G401 (cell line): ENCODE data around the gene STX8. TPM values are rescaled to one million over a fixed set of nuclear protein-coding genes. Genes with fewer than 3 reads are reported as not detected.

ENCODE experiments used
- DNase-seq: peaks from one replicate; pipeline ENCODE4 v3.0.0-alpha.2; 2015; ENCODE audit warnings: low spot score
- in situ Hi-C: cut with HindIII; loops from 2 replicates; pipeline ENCODE4 v1.10.0; 2016; ENCODE audit warnings: low sequenced_read_pairs, mixed read lengths
- total RNA-seq: library from RNA; depleted of rRNA; stranded (reverse); fragments of >200 nt; shearing (Covaris generic); gene quantifications from 2 replicates; pipeline ENCODE4 v1.2.3, GENCODE V29; 2014

STX8 gene
- total RNA-seq, 1 experiment from 2014 or later, result 95.8 TPM

GRCh38 chr17:9228408-9229159, 347.0 kb downstream of the STX8 start:
- in situ Hi-C loops, result no loop called here
- DNase-seq, result no peak

- no peak for DNase-seq
- in situ Hi-C loops, result no loop called here
Observed at GRCh38 chr17:9227819-9228407, 347.7 kb downstream of the STX8 start.

GRCh38 chr17:9226794-9227135, 348.9 kb downstream of the STX8 start:
- in situ Hi-C loops, result no loop called here
- DNase-seq, result no peak

- in situ Hi-C loops, result no loop called here
- DNase-seq, result no peak
Observed at GRCh38 chr17:9226130-9226793, 349.4 kb downstream of the STX8 start.

GRCh38 chr17:9225305-9226101, 350.1 kb downstream of the STX8 start:
- in situ Hi-C loops, result no loop called here

GRCh38 chr17:9224485-9224884, 351.1 kb downstream of the STX8 start:
- in situ Hi-C loops, result no loop called here

More at GRCh38 chr17:9225305-9226101, 350.1 kb downstream of the STX8 start:
- no peak for DNase-seq

GRCh38 chr17:9223531-9223930, 352.1 kb downstream of the STX8 start:
- in situ Hi-C loops, result no loop called here
- DNase-seq, result no peak

More at GRCh38 chr17:9224485-9224884, 351.1 kb downstream of the STX8 start:
- DNase-seq, result no peak

GRCh38 chr17:9221922-9222180, 353.8 kb downstream of the STX8 start:
- no peak for DNase-seq
- in situ Hi-C loops, result no loop called here

GRCh38 chr17:9221147-9221921, 354.3 kb downstream of the STX8 start:
- no peak for DNase-seq
- in situ Hi-C loops, result no loop called here

GRCh38 chr17:9220398-9221146, 355.0 kb downstream of the STX8 start:
- DNase-seq, result no peak
- in situ Hi-C loops, result no loop called here

GRCh38 chr17:9219631-9220397, 355.8 kb downstream of the STX8 start:
- no peak for DNase-seq
- in situ Hi-C loops, result no loop called here

- no peak for DNase-seq
- in situ Hi-C loops, result no loop called here
Observed at GRCh38 chr17:9218911-9219310, 356.7 kb downstream of the STX8 start.

GRCh38 chr17:9218064-9218635, 357.5 kb downstream of the STX8 start:
- DNase-seq, result no peak
- in situ Hi-C loops, result no loop called here

GRCh38 chr17:9217151-9218056, 358.2 kb downstream of the STX8 start:
- in situ Hi-C loops, result no loop called here
- DNase-seq, result peak; percentile 96

- no peak for DNase-seq
- in situ Hi-C loops, result no loop called here
Observed at GRCh38 chr17:9215465-9215864, 360.2 kb downstream of the STX8 start.

GRCh38 chr17:9213303-9213640, 362.3 kb downstream of the STX8 start:
- in situ Hi-C loops, result no loop called here

More at GRCh38 chr17:9213303-9213640, 362.3 kb downstream of the STX8 start:
- no peak for DNase-seq
